Caco-2 (cell line): ENCODE results near the gene ESPN. TPM values are rescaled to one million over a fixed set of nuclear protein-coding genes. Genes with fewer than 3 reads are reported as not detected.

Source experiments
- BruUV-seq: library from RNA; stranded (reverse); fragments of 400-500 nt; replicated peaks from 2 replicates; lab custom pipeline; 2021; lab: Mats Ljungman, UMichigan
- CTCF ChIA-PET: fragments of 300-600 bp; sonication (Branson Sonifier 250); formaldehyde crosslinking; loops from one replicate; lab custom pipeline; 2022; ENCODE audit warnings: antibody characterized with exemption; lab: Charles Lee
- POLR2A ChIA-PET: fragments of 300-600 bp; sonication (Branson Sonifier 250); formaldehyde crosslinking; loops from one replicate; lab custom pipeline; 2022; ENCODE audit warnings: antibody characterized with exemption; lab: Charles Lee
- DNase-seq, 2 experiments: peaks; one replicate each; pipeline versions ENCODE4 v3.0.0 to v3.0.0-alpha.2; 2020 to 2022
- H3K27me3 ChIP-seq: replicated peaks from 2 replicates; pipeline ENCODE4 v1.6.0; 2011; ENCODE audit warnings: low read length; ENCODE audit not compliant: control insufficient read depth, insufficient read depth
- H3K36me3 ChIP-seq: 2 replicates; pipeline ENCODE4 v1.5.1; 2011; ENCODE audit warnings: low read length; ENCODE audit not compliant: control insufficient read depth, insufficient read depth
- H3K4me1 ChIP-seq: fragments of 250-450 bp; sonication (Bioruptor Pico); 2 replicates; pipeline ENCODE4 v1.5.1; 2020; ENCODE audit warnings: mild to moderate bottlenecking
- H3K4me3 ChIP-seq: 2 replicates; pipeline ENCODE4 v1.5.1; 2011; ENCODE audit warnings: low read depth, mild to moderate bottlenecking, control low read depth, low read length
- H3K9me3 ChIP-seq: fragments of 250-450 bp; sonication (Bioruptor Pico); 2 replicates; pipeline ENCODE4 v1.5.1; 2020; ENCODE audit warnings: mild to moderate bottlenecking, moderate library complexity
- H3K27ac Mint-ChIP-seq: one replicate; pipeline ENCODE4 v1.8.0; 2022; ENCODE audit warnings: mixed read lengths; ENCODE audit not compliant: unreplicated experiment
- H3K27me3 Mint-ChIP-seq: one replicate; pipeline ENCODE4 v1.8.0; 2022; ENCODE audit warnings: mixed read lengths; ENCODE audit not compliant: insufficient read depth, unreplicated experiment
- H3K36me3 Mint-ChIP-seq: one replicate; pipeline ENCODE4 v1.8.0; 2022; ENCODE audit warnings: mild to moderate bottlenecking, mixed read lengths; ENCODE audit not compliant: insufficient read depth, unreplicated experiment
- H3K4me1 Mint-ChIP-seq: one replicate; pipeline ENCODE4 v1.8.0; 2022; ENCODE audit warnings: low read depth, mixed read lengths; ENCODE audit not compliant: unreplicated experiment
- H3K4me3 Mint-ChIP-seq: one replicate; pipeline ENCODE4 v1.8.0; 2022; ENCODE audit warnings: mild to moderate bottlenecking, moderate library complexity, mixed read lengths; ENCODE audit not compliant: unreplicated experiment
- H3K9me3 Mint-ChIP-seq: one replicate; pipeline ENCODE4 v1.8.0; 2022; ENCODE audit warnings: mixed read lengths; ENCODE audit not compliant: unreplicated experiment
- intact Hi-C: fragments of 100-400 bp; cut with micrococcal nuclease; formaldehyde crosslinking; loops from one replicate; pipeline ENCODE4 v1.10.0; 2022; ENCODE audit not compliant: unreplicated experiment
- total RNA-seq: library from RNA; stranded (reverse); gene quantifications from 2 replicates; pipeline ENCODE4 v1.2.3, GENCODE V29; 2022
- TF ChIP-seq, protein P1 (sequence below), 2 experiments: fragments of 200-600 bp in 1 of 2; IDR thresholded peaks; 1 replicate in 1 of 2; 2 replicates in 1 of 2; pipeline versions ENCODE4 v1.5.1 to v1.8.0; 2011 to 2022; ENCODE audit warnings: antibody characterized with exemption in 1 of 2, control low read depth in 1 of 2, inconsistent platforms in 1 of 2, low read depth in 1 of 2, low read length in 1 of 2, mild to moderate bottlenecking in 1 of 2, moderate library complexity in 1 of 2; ENCODE audit not compliant: insufficient read depth in 1 of 2, severe bottlenecking in 1 of 2, unreplicated experiment in 1 of 2

ESPN gene
- total RNA-seq, 1 experiment from 2014 or later, result 16.3 TPM

DNA sequence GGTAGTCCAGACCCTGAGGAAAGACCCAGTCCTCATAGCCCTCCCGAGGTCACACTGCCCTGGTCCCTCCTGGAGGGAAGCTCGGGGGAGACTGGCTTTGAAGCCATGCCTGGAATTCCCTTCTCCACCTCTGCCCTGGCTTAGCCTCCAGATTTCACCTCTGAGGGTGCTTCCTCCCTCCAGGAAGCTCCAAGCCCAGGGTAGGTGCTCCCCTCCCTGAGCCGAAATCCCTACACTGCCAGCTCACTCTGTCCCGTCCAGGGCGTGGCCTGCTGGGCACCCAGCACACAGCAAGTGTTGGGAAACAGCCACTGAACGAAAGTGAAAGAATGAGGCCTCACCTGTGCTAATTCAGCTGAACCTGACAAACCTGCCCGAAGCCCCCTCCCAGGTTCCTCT is 47.4 kb downstream of the ESPN start:
- intact Hi-C loops, result no loop called here
- Mint-ChIP-seq H3K4me3 (peak overlapping the region; percentile 74), H3K36me3 (peaks cover 15% of the 10 kb centered on the region), H3K27me3 (no peaks in the 10 kb centered on the region), H3K4me1 (peaks cover 8% of the 10 kb centered on the region), H3K9me3 (no peaks in the 10 kb centered on the region), H3K27ac (peak overlapping the region; percentile 91)
- H3K9me3 ChIP-seq, result no peaks in the 10 kb centered on the region
- H3K27me3 ChIP-seq, result no peaks in the 10 kb centered on the region
- TF ChIP-seq, protein P1, sequence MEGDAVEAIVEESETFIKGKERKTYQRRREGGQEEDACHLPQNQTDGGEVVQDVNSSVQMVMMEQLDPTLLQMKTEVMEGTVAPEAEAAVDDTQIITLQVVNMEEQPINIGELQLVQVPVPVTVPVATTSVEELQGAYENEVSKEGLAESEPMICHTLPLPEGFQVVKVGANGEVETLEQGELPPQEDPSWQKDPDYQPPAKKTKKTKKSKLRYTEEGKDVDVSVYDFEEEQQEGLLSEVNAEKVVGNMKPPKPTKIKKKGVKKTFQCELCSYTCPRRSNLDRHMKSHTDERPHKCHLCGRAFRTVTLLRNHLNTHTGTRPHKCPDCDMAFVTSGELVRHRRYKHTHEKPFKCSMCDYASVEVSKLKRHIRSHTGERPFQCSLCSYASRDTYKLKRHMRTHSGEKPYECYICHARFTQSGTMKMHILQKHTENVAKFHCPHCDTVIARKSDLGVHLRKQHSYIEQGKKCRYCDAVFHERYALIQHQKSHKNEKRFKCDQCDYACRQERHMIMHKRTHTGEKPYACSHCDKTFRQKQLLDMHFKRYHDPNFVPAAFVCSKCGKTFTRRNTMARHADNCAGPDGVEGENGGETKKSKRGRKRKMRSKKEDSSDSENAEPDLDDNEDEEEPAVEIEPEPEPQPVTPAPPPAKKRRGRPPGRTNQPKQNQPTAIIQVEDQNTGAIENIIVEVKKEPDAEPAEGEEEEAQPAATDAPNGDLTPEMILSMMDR (IDR thresholded peaks at IDR 0.05; ENCODE audit: insufficient read depth in 1 of 2, low read depth in 1 of 2, low read length in 1 of 2, severe bottlenecking in 1 of 2, unreplicated experiment in 1 of 2), result no peak
- peaks cover 35% of the 10 kb centered on the region for H3K4me1 ChIP-seq
- CTCF ChIA-PET, result interaction anchor here (0.6 to 2.0 kb wide), 4 partner anchors 9 to 49 kb away, joined by 3 to 7 read pairs (median 3); no protein-coding TSS in a partner anchor
- H3K36me3 ChIP-seq, result peaks cover 4% of the 10 kb centered on the region
- peak; percentile 73 to 83 for DNase-seq
- BruUV-seq, result no TSS peak
- POLR2A ChIA-PET, result interaction anchor here (0.6 kb wide), 1 partner anchor 20 kb away, joined by 3 read pairs; no protein-coding TSS in a partner anchor
- H3K4me3 ChIP-seq, result peak overlapping the region; percentile 53

GRCh38 chr1:6472391-6472790 is 47.8 kb downstream of the ESPN start:
- intact Hi-C loops, result no loop called here
- Mint-ChIP-seq H3K27me3 (no peaks in the 10 kb centered on the region), H3K4me1 (peaks cover 8% of the 10 kb centered on the region), H3K36me3 (peaks cover 15% of the 10 kb centered on the region), H3K9me3 (no peaks in the 10 kb centered on the region), H3K4me3 (peak overlapping the region; percentile 74), H3K27ac (peak overlapping the region; percentile 91)
- ChIA-PET POLR2A (interaction anchor here (0.6 kb wide), 2 partner anchors 14 to 20 kb away, joined by 3 read pairs; no protein-coding TSS in a partner anchor), CTCF (interaction anchor here (0.7 to 2.0 kb wide), 4 partner anchors 11 to 50 kb away, joined by 3 to 7 read pairs (median 3); no protein-coding TSS in a partner anchor)
- peak in 1 of 2 experiments; percentile 39 for DNase-seq
- Histone ChIP-seq H3K27me3 (no peaks in the 10 kb centered on the region), H3K36me3 (peaks cover 4% of the 10 kb centered on the region), H3K9me3 (no peaks in the 10 kb centered on the region), H3K4me3 (no peak overlapping the region), H3K4me1 (peaks cover 39% of the 10 kb centered on the region)
- no TSS peak for BruUV-seq
- TF ChIP-seq, protein P1 (IDR thresholded peaks at IDR 0.05; ENCODE audit: insufficient read depth in 1 of 2, low read depth in 1 of 2, low read length in 1 of 2, severe bottlenecking in 1 of 2, unreplicated experiment in 1 of 2), result peak; percentile 27

GRCh38 chr1:6473156-6473555 is 48.6 kb downstream of the ESPN start:
- Mint-ChIP-seq H3K27ac (no peak overlapping the region), H3K4me3 (no peak overlapping the region), H3K36me3 (peaks cover 15% of the 10 kb centered on the region), H3K27me3 (no peaks in the 10 kb centered on the region), H3K4me1 (peaks cover 8% of the 10 kb centered on the region), H3K9me3 (no peaks in the 10 kb centered on the region)
- H3K9me3 ChIP-seq, result no peaks in the 10 kb centered on the region
- TF ChIP-seq, protein P1 (IDR thresholded peaks at IDR 0.05; ENCODE audit: insufficient read depth in 1 of 2, low read depth in 1 of 2, low read length in 1 of 2, severe bottlenecking in 1 of 2, unreplicated experiment in 1 of 2), result no peak
- CTCF ChIA-PET, result interaction anchor here (0.7 to 2.0 kb wide), 2 partner anchors 10 to 35 kb away, joined by 3 to 7 read pairs; no protein-coding TSS in a partner anchor
- H3K4me3 ChIP-seq, result no peak overlapping the region
- H3K4me1 ChIP-seq, result peaks cover 42% of the 10 kb centered on the region
- no peak for DNase-seq
- peaks cover 4% of the 10 kb centered on the region for H3K36me3 ChIP-seq
- intact Hi-C loops, result no loop called here
- POLR2A ChIA-PET, result no interaction called here
- no TSS peak for BruUV-seq
- no peaks in the 10 kb centered on the region for H3K27me3 ChIP-seq
